Peyer's patch (tissue), 4 donors: ENCODE measurements around the gene PRRG2.

Experiments used
- CTCF ChIP-seq, 6 experiments: fragments of 450-650 bp in 4 of 6; fragments of 200-600 bp in 2 of 6; sonication (generic) in 1 of 6; IDR thresholded peaks; one replicate each; pipeline ENCODE4 v1.5.1; 2017 to 2019; ENCODE audit warnings: antibody characterized with exemption in 6 of 6, mild to moderate bottlenecking in 3 of 6, moderate library complexity in 1 of 6
- POLR2A ChIP-seq, 2 donors: fragments of 450-650 bp; IDR thresholded peaks; one replicate each; pipeline ENCODE4 v1.5.1; 2017; ENCODE audit warnings: antibody characterized with exemption in 2 of 2, mild to moderate bottlenecking in 2 of 2, moderate library complexity in 2 of 2

DNA sequence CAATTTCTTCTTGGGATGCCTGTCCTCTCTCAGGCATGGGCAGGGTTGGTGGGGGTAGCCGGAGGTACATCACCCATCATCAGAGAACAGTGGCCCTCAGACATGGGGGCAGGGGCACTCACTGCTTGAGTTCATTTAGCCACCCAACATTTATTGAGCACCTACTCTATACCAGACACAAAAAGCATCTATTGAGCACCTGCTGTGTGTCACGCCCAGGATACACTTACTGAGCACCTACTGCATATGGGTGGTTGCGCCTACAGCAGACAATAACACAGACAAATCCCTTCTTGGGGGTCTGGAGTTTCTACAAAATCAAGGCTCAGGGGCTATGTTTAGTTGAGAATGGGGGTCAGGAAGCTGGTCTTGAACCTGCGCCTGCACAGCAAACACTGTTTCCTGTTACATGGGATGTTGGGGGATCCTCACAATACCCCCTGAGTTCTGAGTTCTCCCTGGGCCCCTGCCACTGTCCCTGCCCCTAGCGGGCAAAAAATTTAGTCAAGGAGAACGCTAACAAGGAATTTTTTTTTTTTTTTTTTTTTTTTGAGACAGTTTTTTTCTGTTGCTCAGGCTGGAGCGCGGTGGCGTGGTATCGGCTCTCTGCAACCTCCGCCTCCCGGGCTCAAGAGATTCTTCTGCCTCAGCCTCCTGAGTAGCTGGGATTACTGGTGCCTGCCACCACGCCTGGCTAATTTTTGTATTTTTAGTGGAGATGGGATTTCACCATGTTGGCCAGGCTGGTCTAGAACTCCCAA is 41.7 kb upstream of the PRRG2 start:
- TF ChIP-seq CTCF (IDR thresholded peaks at IDR 0.05) = no peak
- TF ChIP-seq POLR2A (IDR thresholded peaks at IDR 0.05) = no peak
